Posterior cingulate gyrus (tissue), 11 donors: Measurements from ENCODE around the gene RPS6KA5.
"Not testable (repeated sequence)": the region's sequence is repeated elsewhere in the genome, so short reads cannot be mapped to it uniquely, and the experiment has no call there.

ENCODE experiments used
- DNase-seq, 10 donors: peaks; one replicate each; pipeline versions ENCODE4 v3.0.0 to v3.0.0-alpha.2; 2020 to 2021; ENCODE audit warnings: mixed read lengths in 3 of 10
- intact Hi-C: fragments of 100-400 bp; cut with DNase I; formaldehyde crosslinking; loops from one replicate; pipeline ENCODE4 v1.15.1; 2023

Gene RPS6KA5

GRCh38 chr14:91060351-91061055 lies at the start of gene RPS6KA5:
Gene RPS6KA5 (minus strand): TSS chr14:91060641. CDS start chr14:91060434, 207 bp downstream.
- DNase-seq = peak; percentile 100
- intact Hi-C loops = loop anchor here (2.0 kb wide), 1 partner anchor 54 kb away; the partner anchor contains the start of gene DGLUCY

- DNase-seq = peak in 1 of 10 donors; percentile 25
- intact Hi-C loops = no loop called here
Observed at GRCh38 chr14:91108941-91109611, 48.6 kb upstream of the RPS6KA5 start.

- peak in 5 of 10 donors; percentile 24 to 90 (median 43) for DNase-seq
- intact Hi-C loops = no loop called here
Observed at GRCh38 chr14:91103116-91103515, 42.7 kb upstream of the RPS6KA5 start.

GRCh38 chr14:91100102-91100501 lies 39.7 kb upstream of the RPS6KA5 start:
- intact Hi-C loops = no loop called here
- DNase-seq = no peak

- no peak for DNase-seq
- intact Hi-C loops = no loop called here
Observed at GRCh38 chr14:91098591-91098990, 38.1 kb upstream of the RPS6KA5 start.

- intact Hi-C loops = not testable (repeated sequence)
Observed at GRCh38 chr14:91097657-91098056, 37.2 kb upstream of the RPS6KA5 start.

GRCh38 chr14:91095178-91095577 lies 34.7 kb upstream of the RPS6KA5 start:
- intact Hi-C loops = no loop called here
- no peak for DNase-seq

More at GRCh38 chr14:91097657-91098056, 37.2 kb upstream of the RPS6KA5 start:
- DNase-seq = not testable (repeated sequence)

GRCh38 chr14:91094772-91095171 lies 34.3 kb upstream of the RPS6KA5 start:
- intact Hi-C loops = no loop called here

GRCh38 chr14:91093743-91094472 lies 33.5 kb upstream of the RPS6KA5 start:
- DNase-seq, intact Hi-C loops: not testable (repeated sequence)

More at GRCh38 chr14:91094772-91095171, 34.3 kb upstream of the RPS6KA5 start:
- no peak for DNase-seq

- DNase-seq = no peak
- intact Hi-C loops = no loop called here
Observed at GRCh38 chr14:91092073-91092472, 31.6 kb upstream of the RPS6KA5 start.

GRCh38 chr14:91090743-91091142 lies 30.3 kb upstream of the RPS6KA5 start:
- intact Hi-C loops = no loop called here
- no peak for DNase-seq

- intact Hi-C loops = no loop called here
Observed at GRCh38 chr14:91089958-91090535, 29.6 kb upstream of the RPS6KA5 start.

GRCh38 chr14:91088585-91089235 lies 28.3 kb upstream of the RPS6KA5 start:
- DNase-seq = no peak
- intact Hi-C loops = no loop called here

More at GRCh38 chr14:91089958-91090535, 29.6 kb upstream of the RPS6KA5 start:
- DNase-seq = no peak

GRCh38 chr14:91087470-91087869 lies 27.0 kb upstream of the RPS6KA5 start:
- intact Hi-C loops, DNase-seq: not testable (repeated sequence)

GRCh38 chr14:91084516-91084915 lies 24.1 kb upstream of the RPS6KA5 start:
- intact Hi-C loops = no loop called here
- no peak for DNase-seq

- intact Hi-C loops = no loop called here
- DNase-seq = no peak
Observed at GRCh38 chr14:91082282-91082681, 21.8 kb upstream of the RPS6KA5 start.

- DNase-seq = no peak
- intact Hi-C loops = no loop called here
Observed at GRCh38 chr14:91080071-91080470, 19.6 kb upstream of the RPS6KA5 start.

- DNase-seq = no peak
Observed at GRCh38 chr14:91078095-91078737, 17.8 kb upstream of the RPS6KA5 start.

GRCh38 chr14:91075553-91075952 lies 15.1 kb upstream of the RPS6KA5 start:
- intact Hi-C loops = no loop called here
- DNase-seq = no peak

More at GRCh38 chr14:91078095-91078737, 17.8 kb upstream of the RPS6KA5 start:
- intact Hi-C loops = no loop called here

- DNase-seq = no peak
- intact Hi-C loops = no loop called here
Observed at GRCh38 chr14:91070572-91070971, 10.1 kb upstream of the RPS6KA5 start.
